ENCODE results near the gene LRIT3.

GRCh38 chr4:109877400-109877799, 29.5 kb downstream of the LRIT3 start:
- TF ChIP-seq CTCF (conservative IDR thresholded peaks at IDR 0.05; ENCODE audit: low read depth, low read length): no peak
- no peak for TF ChIP-seq EZH2 (IDR thresholded peaks at IDR 0.05; ENCODE audit: borderline replicate concordance, low read depth, low read length, poor library complexity, severe bottlenecking)
